Hematopoietic multipotent progenitor cell treated with erythropoietin and hydrocortisone succinate and interleukin-3 and kit ligand, for 15 days (in vitro differentiated cells): Measurements from ENCODE around the gene MAGEA9B.
"Not testable (repeated sequence)": the region's sequence is repeated elsewhere in the genome, so short reads cannot be mapped to it uniquely, and the experiment has no call there.

Source experiments
- DNase-seq: peaks from one replicate; pipeline ENCODE4 v3.0.0-alpha.2; 2015; ENCODE audit warnings: low spot score

Gene MAGEA9B

GRCh38 chrX:149534926-149535602, 52.2 kb downstream of the MAGEA9B start:
- DNase-seq = not testable (repeated sequence)

GRCh38 chrX:149533999-149534398, 53.3 kb downstream of the MAGEA9B start:
- not testable (repeated sequence) for DNase-seq

GRCh38 chrX:149532868-149533267, 54.4 kb downstream of the MAGEA9B start:
- DNase-seq = not testable (repeated sequence)
